HUES64 (cell line): Measurements from ENCODE around the gene ADISSP.
A peak's percentile ranks its signal among the peaks of the same experiment; 100 is the strongest.

Experiments used
- H3K27ac ChIP-seq: 2 replicates; pipeline ENCODE4 v1.7.0; 2013; ENCODE audit warnings: low read depth, low read length, inconsistent platforms
- H3K27me3 ChIP-seq: 2 replicates; pipeline ENCODE4 v1.6.1; 2013; ENCODE audit warnings: mild to moderate bottlenecking, low read length; ENCODE audit not compliant: insufficient read depth
- H3K36me3 ChIP-seq: 2 replicates; pipeline ENCODE4 v1.6.1; 2013; ENCODE audit warnings: mild to moderate bottlenecking, low read length; ENCODE audit not compliant: insufficient read depth
- H3K4me1 ChIP-seq: 2 replicates; pipeline ENCODE4 v1.6.1; 2013; ENCODE audit warnings: mild to moderate bottlenecking, low read length, moderate library complexity; ENCODE audit not compliant: insufficient read depth
- H3K4me3 ChIP-seq: 2 replicates; pipeline ENCODE4 v1.5.1; 2013; ENCODE audit warnings: mild to moderate bottlenecking, low read length, moderate library complexity
- H3K9ac ChIP-seq: 2 replicates; pipeline ENCODE4 v1.6.1; 2013; ENCODE audit warnings: mild to moderate bottlenecking, low read depth, low read length
- H3K9me3 ChIP-seq: 2 replicates; pipeline ENCODE4 v1.6.1; 2013; ENCODE audit warnings: low read depth, low read length; ENCODE audit not compliant: insufficient read depth
- WGBS: fragments of 150-250, 120-280 bp; methylation state at CpG from one replicate; pipeline ENCODE4 v1.1.7; 2013; ENCODE audit warnings: missing lambda C conversion rate; 5-methylcytosine and 5-hydroxymethylcytosine counted together

Gene ADISSP

DNA sequence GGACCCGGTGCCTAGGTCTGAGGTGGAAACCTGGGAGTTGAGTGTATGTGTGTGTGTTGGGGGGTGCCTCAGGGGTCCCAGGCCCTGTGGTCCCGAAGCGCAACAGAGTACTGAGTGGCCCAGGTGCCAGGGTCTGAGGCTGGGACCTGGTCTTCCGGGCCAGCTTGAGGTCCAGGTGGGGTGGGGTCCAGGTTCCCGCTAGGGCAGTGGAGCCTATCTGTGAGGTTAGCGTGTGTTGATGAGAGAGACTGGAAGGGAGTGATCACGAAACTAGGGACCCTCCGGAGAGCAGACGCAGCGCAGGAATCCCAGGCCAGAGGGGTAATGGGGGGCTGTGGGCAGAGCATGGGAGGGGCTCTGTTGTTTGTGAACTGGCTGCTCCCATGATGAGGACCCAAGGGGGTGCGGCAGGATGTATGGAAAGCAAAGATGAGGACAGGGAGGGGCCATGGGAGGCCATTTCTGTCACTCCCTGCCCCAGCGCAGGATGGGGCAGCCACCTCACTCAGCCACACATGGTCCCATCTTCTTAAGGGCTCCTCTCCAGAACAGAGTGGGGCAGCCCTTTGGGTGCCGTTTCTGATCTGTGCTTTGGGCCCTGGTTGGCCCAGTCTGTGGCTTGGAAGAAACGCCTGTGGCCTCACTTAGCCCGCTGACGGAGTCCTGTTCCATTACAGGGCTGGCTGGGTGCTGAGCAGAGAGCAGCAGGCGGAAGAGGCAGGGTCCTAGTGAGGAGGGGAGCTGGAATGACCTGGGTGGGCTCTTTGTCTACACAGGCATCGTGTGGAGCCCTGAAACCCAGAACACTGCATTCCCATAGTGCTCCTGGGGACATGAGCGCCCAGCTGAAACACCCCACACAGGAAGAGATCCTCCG lies 34.2 kb downstream of the ADISSP start:
- H3K4me1 ChIP-seq: no peaks in the 10 kb centered on the region; the same call in 1 of the 2 replicates

DNA sequence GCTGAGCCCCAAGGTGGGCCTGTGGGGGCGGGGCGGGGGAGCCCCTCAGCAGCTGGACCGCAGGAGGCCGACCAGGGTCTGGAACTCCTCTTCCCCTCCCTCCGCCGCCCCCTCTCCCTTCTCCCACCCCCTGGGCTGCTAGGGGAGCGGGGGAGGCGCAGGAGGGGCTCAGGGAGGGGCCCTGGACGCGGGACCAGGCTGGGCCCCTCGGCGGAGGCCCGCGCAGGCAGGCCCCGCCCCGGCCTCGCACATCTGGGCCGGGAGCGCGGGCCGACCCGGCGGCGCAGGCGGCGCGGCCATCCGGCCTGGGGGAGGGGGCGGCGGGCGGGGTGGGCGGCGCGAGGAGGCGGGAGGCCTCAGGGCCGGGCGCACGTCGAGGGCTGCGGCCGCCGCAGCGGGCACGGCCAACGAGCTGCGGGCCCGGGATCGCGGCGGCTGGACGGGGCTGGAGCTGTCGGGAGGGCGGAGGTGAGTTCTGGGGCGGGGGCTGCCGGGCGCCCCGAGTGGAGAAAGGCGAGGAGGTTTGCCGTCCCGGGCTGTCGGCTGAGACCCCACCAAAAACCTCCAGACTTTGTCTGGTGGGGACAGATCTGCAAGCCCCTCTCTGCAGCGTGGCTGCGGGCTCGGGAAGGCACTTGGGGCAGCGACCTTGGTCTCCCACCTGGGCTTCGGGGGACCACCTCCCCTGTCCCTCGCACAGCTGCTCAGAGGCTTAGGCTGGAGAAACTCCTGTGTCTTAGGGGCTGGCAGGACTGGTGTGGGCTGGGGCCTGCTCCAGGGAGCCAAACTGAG lies 35.0 kb downstream of the ADISSP start, which contains the start of gene HSPA12B:
Gene HSPA12B, plus strand, starts transcription at position 359 of the 792 bp plus-strand sequence. CDS start 5,990 bp downstream, outside the sequence.
- peaks cover 36% of the 10 kb centered on the region for H3K27me3 ChIP-seq
- WGBS: 15% methylated on average over 64 of the region's 67 CpGs
- no peaks in the 10 kb centered on the region for H3K9me3 ChIP-seq
- peak within 1 kb of the TSS; percentile 55 for H3K9ac ChIP-seq
- H3K4me1 ChIP-seq: no peaks in the 10 kb centered on the region; the same call in 1 of the 2 replicates
- peak within 1 kb of the TSS; percentile 49 for H3K4me3 ChIP-seq
- H3K27ac ChIP-seq: no peak within 1 kb of the TSS
- H3K36me3 ChIP-seq: no peaks in the 10 kb centered on the region

More for the DNA sequence above, 34.2 kb downstream of the ADISSP start:
- no peaks in the 10 kb centered on the region for H3K9me3 ChIP-seq
- WGBS: 93% methylated on average over 20 of the region's 20 CpGs
- peak overlapping the region; percentile 55 for H3K9ac ChIP-seq
- H3K27ac ChIP-seq: no peak overlapping the region
- H3K36me3 ChIP-seq: no peaks in the 10 kb centered on the region
- H3K27me3 ChIP-seq: peaks cover 31% of the 10 kb centered on the region
- peak overlapping the region; percentile 49 for H3K4me3 ChIP-seq

DNA sequence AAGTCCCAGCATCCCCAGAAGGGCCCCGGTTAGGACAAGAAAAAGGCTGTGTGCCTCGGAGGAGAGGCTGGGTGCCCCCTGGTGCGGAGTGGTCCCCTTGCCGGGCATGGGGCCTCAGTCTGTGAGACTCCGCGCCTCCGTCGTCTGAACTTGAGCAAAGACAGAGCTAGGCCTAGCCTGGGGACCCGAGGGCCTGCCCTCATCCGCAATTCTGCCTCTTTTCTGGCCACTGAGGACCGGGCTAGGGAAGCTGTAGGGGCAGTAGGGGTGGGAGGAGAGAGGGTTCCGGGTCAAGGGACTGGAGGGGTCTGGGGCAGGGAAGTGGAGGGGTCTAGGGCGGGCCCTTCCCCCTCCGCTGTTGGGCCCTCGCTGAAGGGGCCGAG lies 35.6 kb downstream of the ADISSP start:
- no peak overlapping the region for H3K27ac ChIP-seq
- no peaks in the 10 kb centered on the region for H3K9me3 ChIP-seq
- H3K9ac ChIP-seq: no peak overlapping the region
- H3K27me3 ChIP-seq: peaks cover 42% of the 10 kb centered on the region
- no peaks in the 10 kb centered on the region; the same call in 1 of the 2 replicates for H3K4me1 ChIP-seq
- H3K4me3 ChIP-seq: no peak overlapping the region
- WGBS: 64% methylated on average over 16 of the region's 16 CpGs
- H3K36me3 ChIP-seq: no peaks in the 10 kb centered on the region

DNA sequence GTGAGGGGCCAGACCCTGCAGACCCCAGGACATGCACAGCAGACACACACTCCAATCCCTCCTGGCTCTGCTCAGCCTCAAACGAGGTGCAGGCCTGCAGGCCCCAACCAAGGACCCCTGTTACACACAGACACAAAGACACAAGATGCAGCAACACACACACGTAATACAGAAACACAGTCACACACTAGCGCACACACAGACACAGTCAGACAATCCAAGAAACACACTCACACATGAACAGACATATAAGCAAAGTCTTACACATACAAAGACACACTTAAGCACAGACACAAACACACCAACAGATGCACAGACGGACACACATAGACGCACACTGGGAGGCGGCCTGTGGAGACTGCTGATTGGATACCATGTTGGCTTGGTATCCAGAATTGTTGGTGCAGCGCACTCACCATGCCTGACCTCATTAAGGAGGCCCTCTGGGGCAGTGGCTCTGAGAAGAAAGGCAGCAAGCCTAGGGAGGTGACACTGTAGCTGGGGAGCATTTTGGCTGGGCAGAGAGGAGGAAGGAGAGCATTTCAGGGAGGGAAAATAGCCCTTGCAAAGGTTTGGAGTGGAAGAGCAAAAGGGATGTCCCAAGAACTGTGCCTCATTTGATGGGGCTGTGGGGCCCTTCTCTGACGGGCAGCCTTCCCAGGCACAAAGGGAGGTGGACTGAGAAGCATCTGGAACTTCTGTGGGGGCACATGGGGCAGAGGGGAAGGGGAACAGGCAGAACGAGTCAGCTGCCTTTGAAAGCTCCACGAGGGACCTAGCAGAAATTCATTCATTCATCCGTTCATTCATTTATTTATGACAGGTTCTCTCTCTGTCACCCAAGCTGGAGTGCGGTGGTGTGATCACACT lies 36.5 kb downstream of the ADISSP start:
- Histone ChIP-seq H3K4me1 (no peaks in the 10 kb centered on the region; the same call in 1 of the 2 replicates), H3K27me3 (peaks cover 43% of the 10 kb centered on the region), H3K9ac (no peak overlapping the region), H3K36me3 (no peaks in the 10 kb centered on the region), H3K27ac (no peak overlapping the region), H3K4me3 (no peak overlapping the region), H3K9me3 (no peaks in the 10 kb centered on the region)
- WGBS: 88% methylated on average over 12 of the region's 12 CpGs

DNA sequence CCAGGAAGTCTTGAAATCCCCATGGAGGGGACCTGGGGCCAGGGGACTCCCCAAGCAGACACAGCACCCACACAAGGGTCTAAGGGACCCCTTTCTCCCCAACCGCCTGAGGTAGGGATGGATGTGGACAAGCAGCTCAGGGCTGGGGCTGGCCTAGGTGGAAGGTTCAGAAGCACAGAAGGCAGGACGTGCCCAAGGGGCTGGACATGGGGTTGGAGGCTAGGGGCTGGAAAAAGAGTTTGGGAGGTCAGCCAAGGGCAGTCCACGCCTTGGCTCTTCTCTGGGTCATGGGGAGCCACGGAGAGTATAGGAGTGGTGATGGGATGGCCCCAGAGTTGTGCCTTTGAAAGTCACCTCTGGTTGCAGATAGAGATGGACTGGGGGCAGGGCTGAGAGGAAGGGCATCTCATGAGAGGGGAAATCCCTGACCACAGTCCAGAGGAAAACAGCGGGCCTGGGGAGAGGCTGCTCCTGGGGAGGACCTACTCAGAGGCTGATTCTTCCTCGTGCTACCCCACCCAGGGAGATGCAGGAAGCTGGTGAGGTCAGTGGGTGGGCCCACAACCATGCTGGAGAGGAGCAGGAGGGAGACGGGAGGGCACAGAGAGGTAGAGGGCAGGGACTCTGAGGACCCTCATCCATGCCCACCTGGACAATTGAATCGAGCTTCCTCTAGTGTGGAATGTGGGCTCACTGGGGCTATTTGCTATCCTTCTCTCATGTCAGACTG lies 37.6 kb downstream of the ADISSP start:
- H3K4me3 ChIP-seq: no peak overlapping the region
- H3K4me1 ChIP-seq: no peaks in the 10 kb centered on the region; the same call in 1 of the 2 replicates
- H3K27ac ChIP-seq: no peak overlapping the region
- peaks cover 43% of the 10 kb centered on the region for H3K27me3 ChIP-seq
- no peaks in the 10 kb centered on the region for H3K36me3 ChIP-seq
- H3K9me3 ChIP-seq: no peaks in the 10 kb centered on the region
- H3K9ac ChIP-seq: no peak overlapping the region
- 89% methylated on average over 8 of the region's 8 CpGs for WGBS

DNA sequence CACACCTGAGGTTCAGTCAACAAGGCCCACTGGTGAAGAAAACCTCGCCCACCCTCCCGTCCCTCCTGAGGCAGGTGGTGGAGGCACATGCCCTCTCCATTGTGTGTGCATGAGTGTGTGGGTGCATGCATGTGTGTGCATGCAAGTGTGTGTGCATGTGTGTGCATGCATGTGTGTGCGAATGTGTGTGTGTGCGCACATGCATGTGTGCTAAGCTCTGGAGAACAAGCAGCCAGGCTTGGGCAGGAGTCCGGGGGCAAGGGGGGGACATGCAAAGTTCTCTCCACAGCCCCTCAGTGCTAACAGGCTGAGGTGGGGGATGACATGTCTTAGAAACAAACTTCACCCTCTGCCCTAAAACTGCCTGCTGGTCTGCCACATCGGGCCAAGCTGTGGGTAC lies 38.2 kb downstream of the ADISSP start:
- H3K4me3 ChIP-seq: no peak overlapping the region
- 96% methylated on average over 6 of the region's 6 CpGs for WGBS
- no peaks in the 10 kb centered on the region; the same call in 1 of the 2 replicates for H3K4me1 ChIP-seq
- no peak overlapping the region for H3K9ac ChIP-seq
- no peak overlapping the region for H3K27ac ChIP-seq
- H3K27me3 ChIP-seq: peaks cover 43% of the 10 kb centered on the region
- no peaks in the 10 kb centered on the region for H3K9me3 ChIP-seq
- no peaks in the 10 kb centered on the region for H3K36me3 ChIP-seq

DNA sequence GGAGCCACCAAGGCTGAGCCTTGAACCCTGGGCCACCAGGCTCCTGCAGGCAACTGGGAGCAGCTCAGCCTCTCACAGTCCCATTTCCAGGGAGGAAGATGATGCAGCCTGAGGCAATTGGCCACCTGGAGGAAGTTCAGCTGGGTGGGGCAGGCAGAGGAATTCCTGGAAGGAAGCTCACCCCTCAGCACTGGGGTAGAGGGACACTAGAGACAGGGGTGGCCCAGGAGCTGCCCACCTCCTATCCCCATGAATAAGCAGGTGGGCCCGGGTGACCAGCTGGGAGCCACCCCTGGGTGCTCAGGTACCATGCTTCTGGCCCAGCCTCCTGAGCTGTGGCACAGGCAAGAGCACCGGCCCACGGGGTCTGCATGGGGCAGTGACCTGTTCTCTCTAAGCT lies 38.7 kb downstream of the ADISSP start:
- Histone ChIP-seq H3K9me3 (no peaks in the 10 kb centered on the region), H3K9ac (no peak overlapping the region), H3K36me3 (no peaks in the 10 kb centered on the region), H3K27ac (no peak overlapping the region), H3K4me1 (no peaks in the 10 kb centered on the region; the same call in 1 of the 2 replicates), H3K27me3 (peaks cover 43% of the 10 kb centered on the region), H3K4me3 (no peak overlapping the region)
- WGBS: 88% methylated on average over 3 of the region's 3 CpGs

DNA sequence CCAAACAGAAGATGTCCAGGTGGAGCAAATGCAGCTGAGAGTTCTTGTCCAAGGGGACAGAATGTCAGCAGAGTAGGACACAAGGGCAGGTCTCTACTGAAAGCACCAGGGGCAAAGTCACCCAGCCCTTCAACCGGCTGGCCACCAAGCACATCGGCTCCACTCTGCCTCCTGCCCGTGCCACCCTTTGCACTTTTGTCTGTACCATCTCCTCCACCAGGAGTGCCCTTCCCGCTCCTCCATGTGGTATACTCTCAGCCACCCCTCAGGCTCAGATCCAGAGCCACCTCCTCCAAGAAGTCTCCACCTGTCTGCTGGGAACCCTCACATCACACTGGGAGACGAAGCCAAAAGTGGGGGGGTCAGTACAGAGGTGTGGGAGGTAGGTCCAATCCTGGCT lies 39.2 kb downstream of the ADISSP start:
- 91% methylated on average over 5 of the region's 5 CpGs for WGBS
- H3K9ac ChIP-seq: no peak overlapping the region
- H3K9me3 ChIP-seq: no peaks in the 10 kb centered on the region
- no peaks in the 10 kb centered on the region for H3K36me3 ChIP-seq
- no peak overlapping the region for H3K27ac ChIP-seq
- no peak overlapping the region for H3K4me3 ChIP-seq
- peaks cover 38% of the 10 kb centered on the region for H3K27me3 ChIP-seq
- H3K4me1 ChIP-seq: no peaks in the 10 kb centered on the region; the same call in 1 of the 2 replicates

DNA sequence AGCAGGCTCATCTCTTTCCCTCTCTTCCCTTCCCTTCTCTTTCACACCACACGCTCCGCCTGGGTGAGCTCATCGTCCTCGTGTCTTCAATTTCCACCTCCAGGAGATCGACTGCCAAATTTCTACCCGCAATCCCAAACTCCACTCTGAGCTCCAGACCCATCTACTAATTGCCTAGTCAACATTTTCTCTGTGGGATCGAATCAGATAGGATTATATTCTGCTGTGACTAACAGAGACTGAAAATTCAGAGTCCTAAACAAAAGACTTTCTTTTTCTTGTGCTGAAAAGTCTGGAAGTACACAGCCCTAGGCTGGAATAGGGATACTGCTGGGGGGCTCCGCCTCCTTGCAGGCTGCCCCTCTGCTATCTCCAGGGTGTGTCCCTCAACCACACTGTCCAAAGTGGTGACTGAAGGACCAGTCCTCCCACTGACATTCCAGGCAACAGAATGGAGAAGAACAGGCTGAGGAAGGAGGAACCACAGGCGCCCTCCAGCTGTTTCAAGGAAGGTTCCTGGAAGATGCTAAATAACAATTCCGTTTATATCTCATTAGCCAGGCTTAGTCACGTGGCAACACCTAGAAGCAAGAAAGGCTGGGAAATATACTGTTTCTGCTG lies 40.0 kb downstream of the ADISSP start:
- no peaks in the 10 kb centered on the region for H3K9me3 ChIP-seq
- H3K27me3 ChIP-seq: peaks cover 29% of the 10 kb centered on the region
- no peaks in the 10 kb centered on the region; the same call in 1 of the 2 replicates for H3K4me1 ChIP-seq
- H3K4me3 ChIP-seq: no peak overlapping the region
- 61% methylated on average over 11 of the region's 11 CpGs for WGBS
- H3K9ac ChIP-seq: no peak overlapping the region
- H3K27ac ChIP-seq: no peak overlapping the region
- H3K36me3 ChIP-seq: no peaks in the 10 kb centered on the region

DNA sequence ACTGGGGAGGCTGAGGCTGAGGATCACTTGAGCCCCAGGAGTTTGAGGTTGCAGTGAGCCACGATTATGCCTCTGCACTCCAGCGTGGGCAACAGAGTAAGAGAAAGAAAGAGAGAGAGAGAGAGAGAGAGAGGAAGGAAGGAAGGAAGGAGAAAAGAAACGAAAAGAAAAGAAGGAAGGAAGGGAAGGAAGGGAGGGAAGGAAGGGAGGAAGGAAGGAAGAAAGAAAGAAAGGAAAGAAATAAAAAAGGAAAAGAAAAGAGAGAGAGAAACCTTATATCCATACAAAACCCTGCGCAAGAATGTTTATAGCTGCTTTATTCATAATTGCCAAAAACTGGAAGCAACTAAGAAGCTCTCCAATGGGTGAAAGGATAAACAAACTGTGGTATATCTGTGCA lies 43.2 kb downstream of the ADISSP start:
- Histone ChIP-seq H3K4me1 (peaks cover 4% of the 10 kb centered on the region; the same call in 1 of the 2 replicates), H3K9me3 (no peaks in the 10 kb centered on the region), H3K4me3 (no peak overlapping the region), H3K27ac (no peak overlapping the region), H3K27me3 (peaks cover 15% of the 10 kb centered on the region; the same call in 1 of the 2 replicates), H3K9ac (no peak overlapping the region), H3K36me3 (no peaks in the 10 kb centered on the region)
- 82% methylated on average over 3 of the region's 4 CpGs for WGBS
